Peyer's patch (tissue), 4 donors: Measurements from ENCODE around the gene DUSP9.

Experiments used
- POLR2A ChIP-seq, 2 donors: fragments of 450-650 bp; IDR thresholded peaks; one replicate each; pipeline ENCODE4 v1.5.1; 2017; ENCODE audit warnings: antibody characterized with exemption in 2 of 2, mild to moderate bottlenecking in 2 of 2, moderate library complexity in 2 of 2
- TF ChIP-seq, protein P1 (sequence below), 6 experiments: fragments of 450-650 bp in 4 of 6; fragments of 200-600 bp in 2 of 6; sonication (generic) in 1 of 6; IDR thresholded peaks; one replicate each; pipeline ENCODE4 v1.5.1; 2017 to 2019; ENCODE audit warnings: antibody characterized with exemption in 6 of 6, mild to moderate bottlenecking in 3 of 6, moderate library complexity in 1 of 6

DNA sequence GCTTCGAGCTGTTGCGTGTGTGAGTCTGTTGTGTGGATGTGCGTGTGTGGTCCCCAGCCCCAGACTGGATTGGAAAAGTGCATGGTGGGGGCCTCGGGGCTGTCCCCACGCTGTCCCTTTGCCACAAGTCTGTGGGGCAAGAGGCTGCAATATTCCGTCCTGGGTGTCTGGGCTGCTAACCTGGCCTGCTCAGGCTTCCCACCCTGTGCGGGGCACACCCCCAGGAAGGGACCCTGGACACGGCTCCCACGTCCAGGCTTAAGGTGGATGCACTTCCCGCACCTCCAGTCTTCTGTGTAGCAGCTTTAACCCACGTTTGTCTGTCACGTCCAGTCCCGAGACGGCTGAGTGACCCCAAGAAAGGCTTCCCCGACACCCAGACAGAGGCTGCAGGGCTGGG, 49.1 kb downstream of the DUSP9 start:
- no peak for TF ChIP-seq POLR2A (IDR thresholded peaks at IDR 0.05)
- TF ChIP-seq, protein P1, sequence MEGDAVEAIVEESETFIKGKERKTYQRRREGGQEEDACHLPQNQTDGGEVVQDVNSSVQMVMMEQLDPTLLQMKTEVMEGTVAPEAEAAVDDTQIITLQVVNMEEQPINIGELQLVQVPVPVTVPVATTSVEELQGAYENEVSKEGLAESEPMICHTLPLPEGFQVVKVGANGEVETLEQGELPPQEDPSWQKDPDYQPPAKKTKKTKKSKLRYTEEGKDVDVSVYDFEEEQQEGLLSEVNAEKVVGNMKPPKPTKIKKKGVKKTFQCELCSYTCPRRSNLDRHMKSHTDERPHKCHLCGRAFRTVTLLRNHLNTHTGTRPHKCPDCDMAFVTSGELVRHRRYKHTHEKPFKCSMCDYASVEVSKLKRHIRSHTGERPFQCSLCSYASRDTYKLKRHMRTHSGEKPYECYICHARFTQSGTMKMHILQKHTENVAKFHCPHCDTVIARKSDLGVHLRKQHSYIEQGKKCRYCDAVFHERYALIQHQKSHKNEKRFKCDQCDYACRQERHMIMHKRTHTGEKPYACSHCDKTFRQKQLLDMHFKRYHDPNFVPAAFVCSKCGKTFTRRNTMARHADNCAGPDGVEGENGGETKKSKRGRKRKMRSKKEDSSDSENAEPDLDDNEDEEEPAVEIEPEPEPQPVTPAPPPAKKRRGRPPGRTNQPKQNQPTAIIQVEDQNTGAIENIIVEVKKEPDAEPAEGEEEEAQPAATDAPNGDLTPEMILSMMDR (IDR thresholded peaks at IDR 0.05) = no peak
